H9 (cell line): ENCODE measurements around the gene PCDHGC3. TPM values are rescaled to one million over a fixed set of nuclear protein-coding genes. Genes with fewer than 3 reads are reported as not detected.
A peak's percentile ranks its signal among the peaks of the same experiment; 100 is the strongest.

Source experiments
- DNase-seq: peaks from one replicate; pipeline ENCODE4 v3.0.0-alpha.2; 2017
- H2AFZ ChIP-seq: one replicate; pipeline ENCODE4 v1.6.1; 2013; ENCODE audit warnings: mild to moderate bottlenecking, low read length, control low read depth, moderate library complexity
- H2AK5ac ChIP-seq: 2 replicates; pipeline ENCODE4 v1.6.1; 2013; ENCODE audit warnings: low read length, control low read depth, mixed read lengths; ENCODE audit not compliant: insufficient read length
- H2BK120ac ChIP-seq: one replicate; pipeline ENCODE4 v1.6.1; 2013; ENCODE audit warnings: low read depth, mild to moderate bottlenecking, low read length, control low read depth, inconsistent platforms; ENCODE audit not compliant: poor library complexity, severe bottlenecking
- H2BK12ac ChIP-seq: 2 replicates; pipeline ENCODE4 v1.6.1; 2013; ENCODE audit warnings: low read length, control low read depth, mixed read lengths, low read depth; ENCODE audit not compliant: insufficient read length
- H2BK15ac ChIP-seq: 2 replicates; pipeline ENCODE4 v1.6.1; 2013; ENCODE audit warnings: low read depth, low read length, control low read depth
- H2BK20ac ChIP-seq: one replicate; pipeline ENCODE4 v1.6.1; 2013; ENCODE audit warnings: low read depth, mild to moderate bottlenecking, low read length, control low read depth, inconsistent platforms; ENCODE audit not compliant: poor library complexity, severe bottlenecking
- H2BK5ac ChIP-seq: 2 replicates; pipeline ENCODE4 v1.6.1; 2013; ENCODE audit warnings: low read length, control low read depth, mixed read lengths; ENCODE audit not compliant: insufficient read length
- H3K14ac ChIP-seq: 2 replicates; pipeline ENCODE4 v1.6.1; 2013; ENCODE audit warnings: low read length, control low read depth; ENCODE audit not compliant: insufficient read depth
- H3K18ac ChIP-seq: 2 replicates; pipeline ENCODE4 v1.6.1; 2013; ENCODE audit warnings: low read depth, mild to moderate bottlenecking, mixed read lengths, low read length, control low read depth; ENCODE audit not compliant: insufficient read length
- H3K23ac ChIP-seq: 2 replicates; pipeline ENCODE4 v1.6.1; 2013; ENCODE audit warnings: low read length, control low read depth, mixed read lengths, low read depth; ENCODE audit not compliant: insufficient read length
- H3K23me2 ChIP-seq: 2 replicates; pipeline ENCODE4 v1.6.1; 2013; ENCODE audit warnings: low read depth, mild to moderate bottlenecking, mixed read lengths, low read length, control low read depth; ENCODE audit not compliant: insufficient read length, poor library complexity, severe bottlenecking
- H3K27ac ChIP-seq: 2 replicates; pipeline ENCODE4 v1.5.1; 2013; ENCODE audit warnings: low read length, control low read depth, mixed read lengths, low read depth; ENCODE audit not compliant: insufficient read length
- H3K27me3 ChIP-seq: 2 replicates; pipeline ENCODE4 v1.6.1; 2013; ENCODE audit warnings: low read length, control low read depth, inconsistent platforms; ENCODE audit not compliant: insufficient read depth
- H3K4ac ChIP-seq: 2 replicates; pipeline ENCODE4 v1.6.1; 2013; ENCODE audit warnings: low read depth, mild to moderate bottlenecking, control low read depth, inconsistent platforms, low read length, moderate library complexity
- H3K4me1 ChIP-seq: 2 replicates; pipeline ENCODE4 v1.6.1; 2013; ENCODE audit warnings: low read length, control low read depth, inconsistent platforms; ENCODE audit not compliant: insufficient read depth
- H3K4me2 ChIP-seq: 2 replicates; pipeline ENCODE4 v1.6.1; 2013; ENCODE audit warnings: low read length, control low read depth, mixed read lengths; ENCODE audit not compliant: insufficient read length, insufficient read depth
- H3K56ac ChIP-seq: 2 replicates; pipeline ENCODE4 v1.6.1; 2013; ENCODE audit warnings: low read depth, mild to moderate bottlenecking, mixed read lengths, low read length, control low read depth; ENCODE audit not compliant: insufficient read length
- H3K79me1 ChIP-seq: 2 replicates; pipeline ENCODE4 v1.6.1; 2013; ENCODE audit warnings: low read depth, mild to moderate bottlenecking, moderate library complexity, low read length, control low read depth, inconsistent platforms; ENCODE audit not compliant: insufficient read depth, poor library complexity, severe bottlenecking
- H3K79me2 ChIP-seq: 2 replicates; pipeline ENCODE4 v1.6.1; 2013; ENCODE audit warnings: low read length, control low read depth, inconsistent platforms; ENCODE audit not compliant: insufficient read depth
- H3K9ac ChIP-seq: 2 replicates; pipeline ENCODE4 v1.6.1; 2013; ENCODE audit warnings: low read length, control low read depth, mixed read lengths; ENCODE audit not compliant: insufficient read length; ENCODE audit errors: extremely low read depth
- H3K9me3 ChIP-seq: one replicate; pipeline ENCODE4 v1.6.1; 2013; ENCODE audit warnings: low read depth, low read length, inconsistent platforms; ENCODE audit not compliant: control insufficient read depth
- H3T11ph ChIP-seq: one replicate; pipeline ENCODE4 v1.6.1; 2013; ENCODE audit warnings: mild to moderate bottlenecking, low read length, control low read depth, inconsistent platforms
- H4K20me1 ChIP-seq: one replicate; pipeline ENCODE4 v1.6.1; 2013; ENCODE audit not compliant: control insufficient read depth, insufficient read length, insufficient read depth
- H4K5ac ChIP-seq: 2 replicates; pipeline ENCODE4 v1.6.1; 2013; ENCODE audit warnings: low read depth, mild to moderate bottlenecking, mixed read lengths, low read length, control low read depth; ENCODE audit not compliant: insufficient read length
- H4K8ac ChIP-seq: replicated peaks from 2 replicates; pipeline ENCODE4 v1.6.1; 2013; ENCODE audit warnings: low read length, control low read depth, mixed read lengths, low read depth; ENCODE audit not compliant: insufficient read length
- H4K91ac ChIP-seq: 2 replicates; pipeline ENCODE4 v1.6.1; 2013; ENCODE audit warnings: low read depth, mild to moderate bottlenecking, moderate library complexity, mixed read lengths, low read length, control low read depth; ENCODE audit not compliant: insufficient read length
- H3K27ac Mint-ChIP-seq, 3 experiments: 2 replicates in 2 of 3; 3 replicates in 1 of 3; pipeline ENCODE4 v1.8.0; 2020 to 2021; ENCODE audit warnings: mixed read lengths in 3 of 3, mild to moderate bottlenecking in 1 of 3, moderate library complexity in 1 of 3
- H3K27me3 Mint-ChIP-seq: 2 replicates; pipeline ENCODE4 v1.8.0; 2021; ENCODE audit warnings: low read depth, mild to moderate bottlenecking, moderate library complexity, mixed read lengths
- H3K36me3 Mint-ChIP-seq, 3 experiments: 2 replicates in 2 of 3; 3 replicates in 1 of 3; pipeline ENCODE4 v1.8.0; 2020 to 2021; ENCODE audit warnings: low read depth in 3 of 3, mixed read lengths in 3 of 3; ENCODE audit not compliant: insufficient read depth in 1 of 3
- H3K4me1 Mint-ChIP-seq, 2 experiments: 2 replicates each; pipeline ENCODE4 v1.8.0; 2020; ENCODE audit warnings: mixed read lengths in 2 of 2
- H3K4me3 Mint-ChIP-seq, 2 experiments: 2 replicates in 1 of 2; 3 replicates in 1 of 2; pipeline ENCODE4 v1.8.0; 2020 to 2021; ENCODE audit warnings: mild to moderate bottlenecking in 2 of 2, mixed read lengths in 2 of 2, moderate library complexity in 1 of 2
- H3K9me3 Mint-ChIP-seq, 2 experiments: 2 replicates in 1 of 2; 3 replicates in 1 of 2; pipeline ENCODE4 v1.8.0; 2020; ENCODE audit warnings: mild to moderate bottlenecking in 2 of 2, mixed read lengths in 2 of 2, moderate library complexity in 1 of 2
- CTCF ChIP-seq: fragments of 200-600 bp; sonication (generic); conservative IDR thresholded peaks from 3 replicates; pipeline ENCODE4 v1.8.0; 2021; ENCODE audit warnings: antibody characterized with exemption, mild to moderate bottlenecking
- WGBS: extraction: QIAGEN DNeasy Blood & Tissue Kit; methylation state at CpG from one replicate; pipeline ENCODE4 v1.1.7; 2013; ENCODE audit warnings: missing lambda C conversion rate, low lambda C conversion rate, mixed read lengths; ENCODE audit not compliant: insufficient read length; ENCODE audit errors: extremely low coverage; 5-methylcytosine and 5-hydroxymethylcytosine counted together
- total RNA-seq: library from RNA; stranded (reverse); gene quantifications from 2 replicates; pipeline ENCODE4 v1.2.1, GENCODE V29; 2021

Gene PCDHGC3
- total RNA-seq, 1 experiment from 2014 or later: 19.8 TPM

DNA sequence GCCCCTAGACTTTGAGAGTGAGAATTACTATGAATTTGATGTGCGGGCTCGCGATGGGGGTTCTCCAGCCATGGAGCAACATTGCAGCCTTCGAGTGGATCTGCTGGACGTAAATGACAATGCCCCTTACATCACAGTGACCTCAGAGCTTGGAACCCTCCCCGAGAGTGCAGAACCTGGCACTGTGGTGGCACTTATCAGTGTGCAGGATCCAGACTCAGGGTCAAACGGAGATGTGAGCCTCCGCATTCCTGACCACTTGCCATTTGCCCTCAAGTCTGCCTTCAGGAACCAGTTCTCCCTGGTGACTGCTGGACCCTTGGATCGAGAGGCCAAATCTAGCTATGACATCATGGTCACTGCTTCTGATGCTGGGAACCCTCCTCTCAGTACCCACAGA is 10.3 kb downstream of the PCDHGC3 start:
- Histone ChIP-seq H3K27ac (no peak overlapping the region), H3K23me2 (peaks cover 8% of the 10 kb centered on the region), H2AK5ac (no peak overlapping the region), H3K9ac (no peak overlapping the region), H2BK20ac (no peak overlapping the region), H2BK15ac (no peak overlapping the region), H2AFZ (no peak overlapping the region), H3K4me2 (no peak overlapping the region), H4K5ac (no peak overlapping the region), H4K20me1 (no peaks in the 10 kb centered on the region), H3K9me3 (no peaks in the 10 kb centered on the region), H3K79me1 (no peaks in the 10 kb centered on the region), H3K18ac (no peak overlapping the region), H3T11ph (no peak overlapping the region), H3K27me3 (peaks cover 8% of the 10 kb centered on the region; the same call in 1 of the 2 replicates), H4K8ac (no peak overlapping the region), H3K4ac (no peak overlapping the region), H3K79me2 (no peaks in the 10 kb centered on the region; the same call in 1 of the 2 replicates), H3K23ac (no peak overlapping the region), H3K4me1 (peaks cover 5% of the 10 kb centered on the region; the same call in 1 of the 2 replicates), H2BK12ac (no peak overlapping the region), H2BK120ac (no peak overlapping the region), H4K91ac (no peak overlapping the region), H3K14ac (no peak overlapping the region), H3K56ac (no peak overlapping the region), H2BK5ac (no peak overlapping the region)
- Mint-ChIP-seq H3K27ac (no peak overlapping the region), H3K4me3 (peak overlapping the region; percentile 76 to 88; a peak in 4 of 5 replicates), H3K4me1 (peaks cover 39 to 43% of the 10 kb centered on the region in 2 experiments), H3K36me3 (peaks cover 13 to 19% (median 16%) of the 10 kb centered on the region in 3 experiments; a peak in 6 of 7 replicates), H3K27me3 (peaks cover 23% of the 10 kb centered on the region), H3K9me3 (no peaks in the 10 kb centered on the region)
- DNase-seq: no peak
- WGBS: no CpG with 5 or more reads among the region's 9 CpGs
- no peak for TF ChIP-seq CTCF
